ENCODE results near the gene GRIK1.

- no peak for TF ChIP-seq CTCF (IDR thresholded peaks at IDR 0.05)
- TF ChIP-seq POLR2A (IDR thresholded peaks at IDR 0.05) = no peak
Observed at GRCh38 chr21:29798840-29799239, 141.0 kb downstream of the GRIK1 start.
